Prostate gland (tissue), 2 donors: ENCODE data around the gene RAB29.

Source experiments
- CTCF ChIP-seq, 4 experiments: fragments of 200-600 bp in 2 of 4; fragments of 450-650 bp in 2 of 4; sonication (generic) in 2 of 4; IDR thresholded peaks; 1 replicate in 3 of 4; 2 replicates in 1 of 4; pipeline ENCODE4 v1.5.1; 2016 to 2019; ENCODE audit warnings: antibody characterized with exemption in 4 of 4, mild to moderate bottlenecking in 2 of 4, moderate library complexity in 2 of 4
- POLR2A ChIP-seq: fragments of 450-650 bp; IDR thresholded peaks from one replicate; pipeline ENCODE4 v1.6.1; 2016; ENCODE audit warnings: antibody characterized with exemption, mild to moderate bottlenecking
- POLR2AphosphoS5 ChIP-seq: sonication (generic); formaldehyde crosslinking; IDR thresholded peaks from one replicate; pipeline ENCODE4 v1.6.1; 2017; ENCODE audit warnings: antibody characterized with exemption

DNA sequence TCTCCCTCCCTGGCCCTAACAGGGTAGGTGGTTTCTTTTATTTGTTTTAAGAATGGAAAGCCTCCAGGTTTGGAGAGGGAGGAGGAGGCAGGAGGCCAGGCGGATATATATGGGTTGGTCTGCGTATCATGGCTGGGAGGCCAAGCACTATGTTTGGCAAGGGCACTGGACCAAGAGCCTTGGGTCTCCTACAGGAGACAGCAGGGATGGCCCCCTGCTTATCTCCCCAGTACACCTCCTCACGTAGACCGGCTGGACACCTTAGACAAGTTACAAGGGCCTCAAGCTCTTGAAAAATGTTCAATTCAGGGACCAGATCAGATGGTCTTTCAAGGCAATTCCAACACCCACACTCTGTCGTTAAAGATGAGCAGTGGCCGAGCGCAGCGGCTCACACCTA lies 26.8 kb upstream of the RAB29 start:
- TF ChIP-seq CTCF (IDR thresholded peaks at IDR 0.05) = no peak
- no peak for TF ChIP-seq POLR2A
- no peak for TF ChIP-seq POLR2AphosphoS5
